SK-N-SH (cell line): ENCODE results near the gene ZNF469. TPM values are rescaled to one million over a fixed set of nuclear protein-coding genes. Genes with fewer than 3 reads are reported as not detected.

ENCODE experiments used
- CTCF ChIA-PET: fragments of 300-600, 350-600 bp; formaldehyde crosslinking; extraction: SDS; loops from one replicate; lab custom pipeline; 2021; lab: Yijun Ruan, JAX
- POLR2A ChIA-PET: fragments of 350-600 bp; sonication (Branson Sonifier 250); formaldehyde crosslinking; extraction: SDS; loops from one replicate; lab custom pipeline; 2020; ENCODE audit warnings: antibody characterized with exemption, inconsistent platforms; lab: Yijun Ruan, JAX
- DNase-seq: peaks from one replicate; pipeline ENCODE4 v3.0.0; 2012
- H2AFZ ChIP-seq: fragments of 200-600 bp; sonication (generic); 2 replicates; pipeline ENCODE4 v1.8.1; 2016; ENCODE audit warnings: antibody characterized with exemption, mild to moderate bottlenecking, low read depth
- H3F3A ChIP-seq: fragments of 200-600 bp; sonication (generic); replicated peaks from 2 replicates; pipeline ENCODE3; 2016; ENCODE audit warnings: antibody characterized with exemption, mild to moderate bottlenecking; ENCODE audit not compliant: insufficient read depth
- H3K27ac ChIP-seq, 2 experiments: fragments of 200-500 bp in 1 of 2; fragments of 200-600 bp in 1 of 2; sonication (Bioruptor generic) in 1 of 2; sonication (generic), shearing (Covaris generic) in 1 of 2; 2 replicates each; pipeline versions ENCODE4 v1.5.1 to v1.6.1; 2014 to 2016; ENCODE audit warnings: low read depth in 2 of 2, inconsistent platforms in 1 of 2, low read length in 1 of 2, mild to moderate bottlenecking in 1 of 2, mixed read lengths in 1 of 2
- H3K27me3 ChIP-seq: fragments of 200-600 bp; sonication (generic), shearing (Covaris generic); 2 replicates; pipeline ENCODE4 v1.6.1; 2016; ENCODE audit warnings: mixed run types; ENCODE audit not compliant: insufficient read depth
- H3K36me3 ChIP-seq, 2 experiments: fragments of 200-500 bp in 1 of 2; fragments of 200-600 bp in 1 of 2; sonication (Bioruptor generic) in 1 of 2; sonication (generic) in 1 of 2; replicated peaks in 1 of 2; 2 replicates each; pipeline versions ENCODE3 to v1.5.1; 2014 to 2016; ENCODE audit warnings: low read length in 1 of 2, mild to moderate bottlenecking in 1 of 2; ENCODE audit not compliant: insufficient read depth in 2 of 2, control insufficient read depth in 1 of 2
- H3K4me1 ChIP-seq, 2 experiments: fragments of 200-500 bp in 1 of 2; fragments of 200-600 bp in 1 of 2; sonication (Bioruptor generic) in 1 of 2; sonication (generic), shearing (Covaris generic) in 1 of 2; 2 replicates each; pipeline versions ENCODE4 v1.5.1 to v1.6.1; 2014 to 2016; ENCODE audit warnings: low read depth in 1 of 2, low read length in 1 of 2, mixed run types in 1 of 2; ENCODE audit not compliant: insufficient read depth in 2 of 2, control insufficient read depth in 1 of 2
- H3K4me2 ChIP-seq: fragments of 200-600 bp; sonication (generic), shearing (Covaris generic); 2 replicates; pipeline ENCODE4 v1.6.1; 2017; ENCODE audit warnings: mixed run types
- H3K4me3 ChIP-seq, 2 experiments: fragments of 200-500 bp in 1 of 2; fragments of 200-600 bp in 1 of 2; sonication (Bioruptor generic) in 1 of 2; sonication (generic), shearing (Covaris generic) in 1 of 2; 2 replicates each; pipeline versions ENCODE4 v1.5.1 to v1.8.1; 2014 to 2016; ENCODE audit warnings: low read depth in 2 of 2, inconsistent platforms in 1 of 2, low read length in 1 of 2, mild to moderate bottlenecking in 1 of 2, mixed read lengths in 1 of 2, moderate library complexity in 1 of 2
- H3K79me2 ChIP-seq: fragments of 200-600 bp; sonication (generic); 2 replicates; pipeline ENCODE4 v1.8.1; 2017; ENCODE audit warnings: mild to moderate bottlenecking; ENCODE audit not compliant: insufficient read depth
- H3K9ac ChIP-seq: fragments of 200-600 bp; sonication (generic); 2 replicates; pipeline ENCODE4 v1.6.1; 2017; ENCODE audit warnings: mixed run types
- H3K9me2 ChIP-seq: fragments of 200-600 bp; sonication (generic); 2 replicates; pipeline ENCODE4 v1.6.1; 2017; ENCODE audit warnings: mixed run types
- H3K9me3 ChIP-seq: fragments of 200-600 bp; sonication (generic); 2 replicates; pipeline ENCODE4 v1.6.1; 2017; ENCODE audit warnings: mixed run types, mild to moderate bottlenecking, moderate library complexity
- H4K20me1 ChIP-seq: fragments of 200-600 bp; sonication (generic); 2 replicates; pipeline ENCODE4 v1.6.1; 2017; ENCODE audit warnings: mild to moderate bottlenecking, mixed run types; ENCODE audit not compliant: insufficient read depth
- CTCF ChIP-seq: fragments of 200-600 bp; sonication (generic); IDR thresholded peaks from 2 replicates; pipeline ENCODE4 v1.6.1; 2017; ENCODE audit warnings: antibody characterized with exemption, mild to moderate bottlenecking, moderate library complexity
- FOXM1 ChIP-seq: IDR thresholded peaks from 2 replicates; pipeline ENCODE4 v1.4.0; 2012; ENCODE audit warnings: low read depth, mild to moderate bottlenecking
- JUND ChIP-seq: IDR thresholded peaks from 2 replicates; pipeline ENCODE4 v1.4.0; 2012
- MXI1 ChIP-seq: IDR thresholded peaks from 2 replicates; pipeline ENCODE4 v1.6.1; 2012; ENCODE audit warnings: mild to moderate bottlenecking, low read depth, low read length, improper control_type of control experiment
- NFIC ChIP-seq: IDR thresholded peaks from 2 replicates; pipeline ENCODE4 v1.4.0; 2012; ENCODE audit warnings: borderline replicate concordance
- RAD21 ChIP-seq: IDR thresholded peaks from 2 replicates; pipeline ENCODE4 v1.6.1; 2012; ENCODE audit warnings: mild to moderate bottlenecking, low read length
- SIN3A ChIP-seq: IDR thresholded peaks from 2 replicates; pipeline ENCODE4 v1.6.1; 2012; ENCODE audit warnings: low read depth, mild to moderate bottlenecking, low read length, moderate library complexity, borderline replicate concordance
- SMC3 ChIP-seq: IDR thresholded peaks from 2 replicates; pipeline ENCODE4 v1.6.1; 2012; ENCODE audit warnings: low read depth, low read length, improper control_type of control experiment
- TEAD4 ChIP-seq: IDR thresholded peaks from 2 replicates; pipeline ENCODE4 v1.4.0; 2012; ENCODE audit warnings: mild to moderate bottlenecking, borderline replicate concordance; ENCODE audit not compliant: insufficient read depth
- whole genome bisulfite sequencing: methylation state at CpG from one replicate; pipeline ENCODE4 v1.1.6; 2017; ENCODE audit warnings: low lambda C conversion rate; 5-methylcytosine and 5-hydroxymethylcytosine counted together
- polyA plus RNA-seq, 3 experiments: library from polyadenylated mRNA; depleted of rRNA; stranded (reverse); fragments of >200 nt; gene quantifications; 2 replicates each; pipeline ENCODE4 v1.2.3, GENCODE V29; 2012
- TF ChIP-seq, protein P1 (sequence below): IDR thresholded peaks from 2 replicates; pipeline ENCODE4 v1.6.1; 2012; ENCODE audit warnings: mild to moderate bottlenecking, low read depth, low read length, moderate library complexity
- TF ChIP-seq, protein P2 (sequence below): IDR thresholded peaks from 2 replicates; pipeline ENCODE4 v1.4.0; 2012; ENCODE audit warnings: low read depth

The ZNF469 gene
- polyA plus RNA-seq, 1 of the 3 experiments (the other 2 are of a cell fraction): 0.56 TPM

DNA sequence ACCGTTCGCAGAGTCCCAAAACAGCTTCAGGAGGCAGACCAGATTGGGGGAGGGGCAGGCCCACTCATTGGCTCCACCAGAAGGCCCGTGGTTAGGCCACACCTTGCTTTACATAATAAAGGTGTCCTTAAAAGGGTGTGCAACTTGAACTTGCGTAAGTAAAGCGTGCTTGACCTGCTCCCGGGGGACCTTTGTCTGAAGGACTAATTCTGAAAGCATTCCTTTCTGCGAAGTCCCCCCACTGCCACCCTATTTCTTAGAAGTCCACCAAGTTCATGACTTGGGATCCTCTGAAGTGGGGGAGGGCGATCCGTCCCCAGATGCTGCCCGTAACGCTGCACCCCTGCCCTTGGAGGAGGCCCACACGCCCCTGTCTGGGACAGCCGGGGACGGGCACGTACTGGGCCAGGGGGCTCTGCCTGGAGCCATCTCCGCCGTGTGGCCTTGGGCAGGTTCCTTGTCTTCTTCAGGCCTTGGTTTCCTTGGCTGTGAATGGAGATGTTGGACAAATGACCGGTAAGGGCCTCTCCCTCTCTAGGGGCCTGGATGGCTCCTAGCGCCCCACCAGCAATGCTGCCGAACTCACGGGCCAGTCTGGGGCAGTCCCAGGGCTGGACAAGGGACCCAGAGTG, 823 bp upstream of the ZNF469 start:
- CTCF ChIA-PET: interaction anchor here (1.0 kb wide), 1 partner anchor 17 kb away, joined by 4 read pairs; no protein-coding TSS in a partner anchor
- Histone ChIP-seq H3F3A (no peaks in the 10 kb centered on the region), H3K9ac (no peak overlapping the region), H3K9me2 (no peaks in the 10 kb centered on the region), H3K27ac (peak overlapping the region in 1 of 2 experiments; percentile 47; a peak in 1 of 4 replicates), H3K36me3 (peaks cover 0 to 3% of the 10 kb centered on the region in 2 experiments), H3K4me2 (0 out of 2 replicates have a peak overlapping the region, but pooled peaks have one; percentile 44), H3K27me3 (no peaks in the 10 kb centered on the region), H3K9me3 (no peaks in the 10 kb centered on the region), H3K4me1 (peaks cover 0 to 21% of the 10 kb centered on the region in 2 experiments; a peak in 1 of 4 replicates), H3K4me3 (no peak overlapping the region), H2AFZ (no peak overlapping the region), H4K20me1 (no peaks in the 10 kb centered on the region), H3K79me2 (peaks cover 31% of the 10 kb centered on the region)
- WGBS: 96% methylated on average over 8 of the region's 21 CpGs
- POLR2A ChIA-PET: no interaction called here
- no peak for TF ChIP-seq TEAD4
- no peak for TF ChIP-seq NFIC
- TF ChIP-seq, protein P1, sequence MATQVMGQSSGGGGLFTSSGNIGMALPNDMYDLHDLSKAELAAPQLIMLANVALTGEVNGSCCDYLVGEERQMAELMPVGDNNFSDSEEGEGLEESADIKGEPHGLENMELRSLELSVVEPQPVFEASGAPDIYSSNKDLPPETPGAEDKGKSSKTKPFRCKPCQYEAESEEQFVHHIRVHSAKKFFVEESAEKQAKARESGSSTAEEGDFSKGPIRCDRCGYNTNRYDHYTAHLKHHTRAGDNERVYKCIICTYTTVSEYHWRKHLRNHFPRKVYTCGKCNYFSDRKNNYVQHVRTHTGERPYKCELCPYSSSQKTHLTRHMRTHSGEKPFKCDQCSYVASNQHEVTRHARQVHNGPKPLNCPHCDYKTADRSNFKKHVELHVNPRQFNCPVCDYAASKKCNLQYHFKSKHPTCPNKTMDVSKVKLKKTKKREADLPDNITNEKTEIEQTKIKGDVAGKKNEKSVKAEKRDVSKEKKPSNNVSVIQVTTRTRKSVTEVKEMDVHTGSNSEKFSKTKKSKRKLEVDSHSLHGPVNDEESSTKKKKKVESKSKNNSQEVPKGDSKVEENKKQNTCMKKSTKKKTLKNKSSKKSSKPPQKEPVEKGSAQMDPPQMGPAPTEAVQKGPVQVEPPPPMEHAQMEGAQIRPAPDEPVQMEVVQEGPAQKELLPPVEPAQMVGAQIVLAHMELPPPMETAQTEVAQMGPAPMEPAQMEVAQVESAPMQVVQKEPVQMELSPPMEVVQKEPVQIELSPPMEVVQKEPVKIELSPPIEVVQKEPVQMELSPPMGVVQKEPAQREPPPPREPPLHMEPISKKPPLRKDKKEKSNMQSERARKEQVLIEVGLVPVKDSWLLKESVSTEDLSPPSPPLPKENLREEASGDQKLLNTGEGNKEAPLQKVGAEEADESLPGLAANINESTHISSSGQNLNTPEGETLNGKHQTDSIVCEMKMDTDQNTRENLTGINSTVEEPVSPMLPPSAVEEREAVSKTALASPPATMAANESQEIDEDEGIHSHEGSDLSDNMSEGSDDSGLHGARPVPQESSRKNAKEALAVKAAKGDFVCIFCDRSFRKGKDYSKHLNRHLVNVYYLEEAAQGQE: no peak
- TF ChIP-seq SIN3A: no peak
- no peak for DNase-seq

GRCh38 chr16:88383401-88384221, 852 bp downstream of the ZNF469 start:
- no peaks in the 10 kb centered on the region for H3F3A ChIP-seq
- H3K4me2 ChIP-seq: peak overlapping the region; percentile 82
- WGBS: 33% methylated on average over 2 of the region's 94 CpGs
- no peaks in the 10 kb centered on the region for H4K20me1 ChIP-seq
- H3K27ac ChIP-seq: peak overlapping the region in 1 of 2 experiments; percentile 33; a peak in 1 of 4 replicates
- H2AFZ ChIP-seq: no peak overlapping the region
- POLR2A ChIA-PET: interaction anchor here (1.1 kb wide), 1 partner anchor 433 kb away, joined by 3 read pairs; the partner anchor contains the start of gene BANP
- peaks cover 0 to 18% of the 10 kb centered on the region in 2 experiments; a peak in 1 of 4 replicates for H3K4me1 ChIP-seq
- no peaks in the 10 kb centered on the region for H3K9me3 ChIP-seq
- H3K9me2 ChIP-seq: no peaks in the 10 kb centered on the region
- CTCF ChIA-PET: interaction anchor here (0.6 to 2.4 kb wide), 16 partner anchors 9 to 400 kb away, joined by 3 to 8 read pairs (median 4); no protein-coding TSS in a partner anchor
- peaks cover 0 to 3% of the 10 kb centered on the region in 2 experiments for H3K36me3 ChIP-seq
- TF ChIP-seq CTCF (peak; percentile 69), RAD21 (peak; percentile 64), JUND (no peak), FOXM1 (no peak), SMC3 (peak; percentile 35), MXI1 (peak; percentile 29; the same call in 1 of the 2 replicates)
- TF ChIP-seq, protein P2, sequence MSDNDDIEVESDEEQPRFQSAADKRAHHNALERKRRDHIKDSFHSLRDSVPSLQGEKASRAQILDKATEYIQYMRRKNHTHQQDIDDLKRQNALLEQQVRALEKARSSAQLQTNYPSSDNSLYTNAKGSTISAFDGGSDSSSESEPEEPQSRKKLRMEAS: 0 out of 2 replicates have a peak, but pooled peaks have one; percentile 22
- TF ChIP-seq, all 33 proteins: peak for 5
- Histone ChIP-seq H3K79me2 (peaks cover 44% of the 10 kb centered on the region), H3K27me3 (no peaks in the 10 kb centered on the region), H3K4me3 (peak overlapping the region; percentile 52 to 71), H3K9ac (peak overlapping the region; percentile 71; the same call in 1 of the 2 replicates)
- DNase-seq: peak; percentile 92
